ENCODE results near the gene GFOD2.

DNA sequence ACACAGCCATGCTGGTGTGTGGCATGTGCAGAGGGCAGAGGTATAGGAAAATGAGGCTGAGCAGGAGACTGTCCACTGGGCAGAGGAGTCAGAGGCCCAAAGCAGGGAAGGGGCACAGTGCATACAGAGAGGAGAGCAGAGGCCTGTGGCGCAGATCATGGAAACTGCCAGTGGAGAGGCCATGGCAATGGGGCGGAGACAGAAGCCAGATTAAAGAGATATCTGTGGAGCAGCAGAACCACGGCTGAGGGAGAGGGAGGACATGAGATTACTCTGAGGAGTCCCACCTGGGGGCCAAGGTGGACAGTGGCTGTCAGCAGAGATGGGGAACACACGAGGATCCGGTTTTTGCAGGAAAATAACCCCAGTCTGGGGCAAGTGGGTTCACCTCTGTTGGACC is 44.0 kb upstream of the GFOD2 start:
- TF ChIP-seq, protein P1, sequence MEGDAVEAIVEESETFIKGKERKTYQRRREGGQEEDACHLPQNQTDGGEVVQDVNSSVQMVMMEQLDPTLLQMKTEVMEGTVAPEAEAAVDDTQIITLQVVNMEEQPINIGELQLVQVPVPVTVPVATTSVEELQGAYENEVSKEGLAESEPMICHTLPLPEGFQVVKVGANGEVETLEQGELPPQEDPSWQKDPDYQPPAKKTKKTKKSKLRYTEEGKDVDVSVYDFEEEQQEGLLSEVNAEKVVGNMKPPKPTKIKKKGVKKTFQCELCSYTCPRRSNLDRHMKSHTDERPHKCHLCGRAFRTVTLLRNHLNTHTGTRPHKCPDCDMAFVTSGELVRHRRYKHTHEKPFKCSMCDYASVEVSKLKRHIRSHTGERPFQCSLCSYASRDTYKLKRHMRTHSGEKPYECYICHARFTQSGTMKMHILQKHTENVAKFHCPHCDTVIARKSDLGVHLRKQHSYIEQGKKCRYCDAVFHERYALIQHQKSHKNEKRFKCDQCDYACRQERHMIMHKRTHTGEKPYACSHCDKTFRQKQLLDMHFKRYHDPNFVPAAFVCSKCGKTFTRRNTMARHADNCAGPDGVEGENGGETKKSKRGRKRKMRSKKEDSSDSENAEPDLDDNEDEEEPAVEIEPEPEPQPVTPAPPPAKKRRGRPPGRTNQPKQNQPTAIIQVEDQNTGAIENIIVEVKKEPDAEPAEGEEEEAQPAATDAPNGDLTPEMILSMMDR (IDR thresholded peaks at IDR 0.05; ENCODE audit: low read depth, low read length), result no peak
- TF ChIP-seq POLR2A (IDR thresholded peaks at IDR 0.05; ENCODE audit: extremely low read depth, insufficient read length), result no peak
- TF ChIP-seq MYC (IDR thresholded peaks at IDR 0.05; ENCODE audit: low read depth, low read length), result no peak
- TF ChIP-seq, protein P2, sequence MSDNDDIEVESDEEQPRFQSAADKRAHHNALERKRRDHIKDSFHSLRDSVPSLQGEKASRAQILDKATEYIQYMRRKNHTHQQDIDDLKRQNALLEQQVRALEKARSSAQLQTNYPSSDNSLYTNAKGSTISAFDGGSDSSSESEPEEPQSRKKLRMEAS (IDR thresholded peaks at IDR 0.05; ENCODE audit: low read depth, low read length), result no peak
